GM21390 (cell line): Measurements from ENCODE around the gene MORN1.

Experiments
- ATAC-seq: cut with Tn5 transposase; IDR thresholded peaks from one replicate; pipeline ENCODE4 v1.9.1; 2021; ENCODE audit not compliant: unreplicated experiment

Gene MORN1

GRCh38 chr1:2388004-2388913 lies 3.1 kb downstream of the MORN1 start:
- ATAC-seq, result no peak

GRCh38 chr1:2386636-2387611 lies 4.4 kb downstream of the MORN1 start:
- ATAC-seq, result no peak

- no peak for ATAC-seq
These were observed 5.6 kb downstream of the MORN1 start for GRCh38 chr1:2385606-2386280.

- ATAC-seq, result no peak
These were observed 6.3 kb downstream of the MORN1 start for GRCh38 chr1:2384941-2385481.

GRCh38 chr1:2384130-2384860 lies 7.1 kb downstream of the MORN1 start:
- ATAC-seq, result no peak

- ATAC-seq, result no peak
These were observed 7.8 kb downstream of the MORN1 start for GRCh38 chr1:2383576-2383975.

GRCh38 chr1:2382621-2383361 lies 8.6 kb downstream of the MORN1 start:
- no peak for ATAC-seq

- no peak for ATAC-seq
These were observed 9.4 kb downstream of the MORN1 start for GRCh38 chr1:2381741-2382620.

GRCh38 chr1:2380816-2381591 lies 10.3 kb downstream of the MORN1 start:
- no peak for ATAC-seq

- no peak for ATAC-seq
These were observed 11.5 kb downstream of the MORN1 start for GRCh38 chr1:2379733-2380404.

GRCh38 chr1:2378956-2379732 lies 12.2 kb downstream of the MORN1 start:
- ATAC-seq, result no peak

- ATAC-seq, result no peak
These were observed 12.9 kb downstream of the MORN1 start for GRCh38 chr1:2378441-2378851.

- ATAC-seq, result no peak
These were observed 13.5 kb downstream of the MORN1 start for GRCh38 chr1:2377751-2378440.

GRCh38 chr1:2376931-2377672 lies 14.3 kb downstream of the MORN1 start:
- ATAC-seq, result no peak

GRCh38 chr1:2376261-2376741 lies 15.1 kb downstream of the MORN1 start:
- ATAC-seq, result no peak
